ENCODE results near the gene ENTHD1. TPM values are rescaled to one million over a fixed set of nuclear protein-coding genes. Genes with fewer than 3 reads are reported as not detected.

Gene ENTHD1
- total and polyA plus RNA-seq, 9 of the 15 experiments (the other 6 are each of a cell fraction or from before 2014, with no cell fraction given) = 0.13 to 0.98 (median 0.35) TPM

GRCh38 chr22:39832627-39833074, 60.9 kb downstream of the ENTHD1 start (continued):
- TF ChIP-seq POLR2H (tag; IDR thresholded peaks at IDR 0.05; ENCODE audit: low read depth) (peak; percentile 61; the same call in 1 of the 2 replicates), POLR2G (IDR thresholded peaks at IDR 0.05; ENCODE audit: low read depth, low read length) (peak; percentile 50), FIP1L1 (IDR thresholded peaks at IDR 0.05; ENCODE audit: low read depth, low read length, poor library complexity, severe bottlenecking) (no peak), EGR1 (conservative IDR thresholded peaks at IDR 0.05) (no peak; the same call in none of the 2 replicates), ZNF318 (IDR thresholded peaks at IDR 0.05; ENCODE audit: borderline replicate concordance in 1 of 2, low read depth in 1 of 2) (no peak), ZBTB2 (IDR thresholded peaks at IDR 0.05) (0 out of 2 replicates have a peak, but pooled peaks have one; percentile 52), MIER1 (IDR thresholded peaks at IDR 0.05; ENCODE audit: low read depth) (no peak), HINFP (tag; conservative IDR thresholded peaks at IDR 0.05; ENCODE audit: low read depth) (no peak), TCFL5 (CRISPR knock-in tag; conservative IDR thresholded peaks at IDR 0.05) (no peak), RBM14 (IDR thresholded peaks at IDR 0.05; ENCODE audit: borderline replicate concordance, insufficient read depth, low read depth, low read length) (no peak), ZNF384 (IDR thresholded peaks at IDR 0.05; ENCODE audit: low read depth, low read length) (no peak), SPI1 (IDR thresholded peaks at IDR 0.05; ENCODE audit: borderline replicate concordance, low read depth, low read length) (no peak), ZC3H4 (CRISPR knock-in tag; IDR thresholded peaks at IDR 0.05; ENCODE audit: borderline replicate concordance) (no peak), SIX5 (IDR thresholded peaks at IDR 0.05; ENCODE audit: borderline replicate concordance in 1 of 2, insufficient read depth in 1 of 2, low read depth in 1 of 2, low read length in 2 of 2) (no peak), STAG1 (CRISPR knock-in tag; IDR thresholded peaks at IDR 0.05; ENCODE audit: borderline replicate concordance) (no peak), MYBL2 (IDR thresholded peaks at IDR 0.05; ENCODE audit: low read depth) (no peak), MYBL2 (CRISPR knock-in tag; IDR thresholded peaks at IDR 0.05; ENCODE audit: borderline replicate concordance) (no peak)

Data from K562 (cell line).